ENCODE measurements around the gene RNF40.

Gene RNF40

GRCh38 chr16:30821891-30822290, 59.8 kb downstream of the RNF40 start:
- no peak for DNase-seq
